T-helper 2 cell treated with Interferon-gamma antibody and Interleukin-4, amounts not matched to agents 100 ng/mL and 5 ng/mL, for 36 hours (primary cell): ENCODE results near the gene NELFA. TPM values are rescaled to one million over a fixed set of nuclear protein-coding genes. Genes with fewer than 3 reads are reported as not detected.

ENCODE experiments used
- intact Hi-C: fragments of 100-400 bp; cut with micrococcal nuclease; formaldehyde crosslinking; loops from one replicate; pipeline ENCODE4 v1.15.1; 2023
- total RNA-seq: library from RNA; stranded (reverse); gene quantifications from 2 replicates; pipeline ENCODE4 v1.2.3, GENCODE V29; 2022

Gene NELFA
- total RNA-seq, 1 donor from 2014 or later: 40.3 TPM

- intact Hi-C loops: no loop called here
These were observed 40.0 kb downstream of the NELFA start for GRCh38 chr4:1968686-1969295.

- intact Hi-C loops: no loop called here
These were observed 41.1 kb downstream of the NELFA start for GRCh38 chr4:1967512-1968149.

GRCh38 chr4:1964971-1965370 lies 43.8 kb downstream of the NELFA start:
- intact Hi-C loops: no loop called here

GRCh38 chr4:1964443-1964842 lies 44.3 kb downstream of the NELFA start:
- intact Hi-C loops: no loop called here

GRCh38 chr4:1962980-1963379 lies 45.8 kb downstream of the NELFA start:
- intact Hi-C loops: no loop called here

GRCh38 chr4:1961563-1961962 lies 47.2 kb downstream of the NELFA start:
- intact Hi-C loops: no loop called here

GRCh38 chr4:1961038-1961437 lies 47.7 kb downstream of the NELFA start:
- intact Hi-C loops: no loop called here

- intact Hi-C loops: no loop called here
These were observed 48.5 kb downstream of the NELFA start for GRCh38 chr4:1960170-1960825.

- intact Hi-C loops: no loop called here
These were observed 49.7 kb downstream of the NELFA start for GRCh38 chr4:1959104-1959384.

GRCh38 chr4:1958276-1959103 lies 50.3 kb downstream of the NELFA start:
- intact Hi-C loops: no loop called here

- intact Hi-C loops: no loop called here
These were observed 52.1 kb downstream of the NELFA start for GRCh38 chr4:1956631-1957030.

GRCh38 chr4:1953335-1953734 lies 55.4 kb downstream of the NELFA start:
- intact Hi-C loops: no loop called here

- intact Hi-C loops: no loop called here
These were observed 56.1 kb downstream of the NELFA start for GRCh38 chr4:1952719-1953118.

- intact Hi-C loops: no loop called here
These were observed 56.6 kb downstream of the NELFA start for GRCh38 chr4:1952058-1952700.

- intact Hi-C loops: no loop called here
These were observed 58.4 kb downstream of the NELFA start for GRCh38 chr4:1950369-1950768.

- intact Hi-C loops: no loop called here
These were observed 59.8 kb downstream of the NELFA start for GRCh38 chr4:1948892-1949436.

GRCh38 chr4:1948232-1948631 lies 60.5 kb downstream of the NELFA start:
- intact Hi-C loops: no loop called here

GRCh38 chr4:1945912-1946311 lies 62.9 kb downstream of the NELFA start:
- intact Hi-C loops: no loop called here

- intact Hi-C loops: no loop called here
These were observed 63.5 kb downstream of the NELFA start for GRCh38 chr4:1945124-1945895.

- intact Hi-C loops: no loop called here
These were observed 64.8 kb downstream of the NELFA start for GRCh38 chr4:1943928-1944327.

GRCh38 chr4:1940566-1940965 lies 68.2 kb downstream of the NELFA start:
- intact Hi-C loops: no loop called here
